ENCODE measurements around the gene TTC7B.

The TTC7B gene

DNA sequence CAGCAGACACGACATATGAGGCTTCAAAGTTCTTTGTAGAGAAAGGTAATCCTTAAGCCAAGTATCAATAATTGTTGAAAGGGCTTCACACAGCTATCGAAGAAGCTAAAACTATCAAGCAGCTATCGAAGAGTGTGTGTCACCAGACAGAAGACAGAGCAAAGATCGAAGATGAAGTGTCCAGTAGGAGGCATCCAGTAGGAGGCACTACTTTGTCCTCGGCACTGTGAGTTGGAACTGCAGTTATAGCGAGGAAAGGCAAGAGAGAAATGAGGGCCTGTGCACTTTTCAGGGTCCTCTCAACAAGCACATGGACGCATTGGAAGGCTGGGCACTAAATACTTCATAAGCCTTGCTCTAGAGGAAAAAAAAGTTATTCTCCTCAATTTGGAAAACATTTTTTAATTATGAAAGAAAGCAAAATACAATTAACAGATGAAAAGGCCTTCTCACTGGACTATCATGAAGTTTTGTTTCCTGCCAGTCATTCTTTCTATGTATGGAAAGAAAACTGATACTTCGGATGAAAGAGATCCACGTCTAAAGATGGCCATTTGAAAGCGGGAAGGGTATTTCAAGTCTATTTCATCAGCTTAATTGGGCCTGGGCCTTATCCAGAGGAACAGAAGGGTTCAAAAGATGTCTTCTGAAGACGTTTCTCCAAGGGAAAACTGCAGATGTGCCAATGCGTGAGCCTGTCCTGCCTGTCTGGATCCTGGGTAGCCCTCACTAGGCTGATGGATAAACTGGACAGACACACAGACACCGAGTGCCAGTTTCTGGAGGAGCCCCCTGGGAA is 244.9 kb downstream of the TTC7B start:
- DNase-seq = no peak

DNA sequence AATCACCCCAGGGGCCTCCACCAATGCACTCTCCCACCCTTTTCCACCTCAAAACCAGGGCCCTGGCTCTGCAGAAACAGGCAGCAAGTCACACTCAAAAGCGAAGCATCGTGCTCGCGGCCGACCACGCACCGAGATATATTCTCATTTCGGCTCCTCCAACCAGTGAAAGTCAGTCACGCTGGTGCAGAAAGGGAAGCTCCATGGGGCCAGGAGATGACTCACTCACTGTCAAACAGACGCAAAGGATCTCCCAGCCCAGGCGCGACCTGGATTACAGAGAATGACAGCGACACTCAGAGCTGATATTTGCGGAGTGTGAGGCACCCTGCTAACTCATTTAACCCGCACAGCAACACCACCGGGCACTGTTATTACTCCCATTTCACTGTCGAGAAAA is 245.8 kb downstream of the TTC7B start:
- DNase-seq = no peak

- no peak for DNase-seq
Observed at GRCh38 chr14:90569606-90570387, 246.4 kb downstream of the TTC7B start.

GRCh38 chr14:90569201-90569600 is 247.0 kb downstream of the TTC7B start:
- DNase-seq = no peak

- DNase-seq = no peak
Observed at GRCh38 chr14:90568405-90568804, 247.8 kb downstream of the TTC7B start.

GRCh38 chr14:90567991-90568390 is 248.2 kb downstream of the TTC7B start:
- no peak for DNase-seq

- DNase-seq = no peak
Observed at GRCh38 chr14:90567191-90567590, 249.0 kb downstream of the TTC7B start.

DNA sequence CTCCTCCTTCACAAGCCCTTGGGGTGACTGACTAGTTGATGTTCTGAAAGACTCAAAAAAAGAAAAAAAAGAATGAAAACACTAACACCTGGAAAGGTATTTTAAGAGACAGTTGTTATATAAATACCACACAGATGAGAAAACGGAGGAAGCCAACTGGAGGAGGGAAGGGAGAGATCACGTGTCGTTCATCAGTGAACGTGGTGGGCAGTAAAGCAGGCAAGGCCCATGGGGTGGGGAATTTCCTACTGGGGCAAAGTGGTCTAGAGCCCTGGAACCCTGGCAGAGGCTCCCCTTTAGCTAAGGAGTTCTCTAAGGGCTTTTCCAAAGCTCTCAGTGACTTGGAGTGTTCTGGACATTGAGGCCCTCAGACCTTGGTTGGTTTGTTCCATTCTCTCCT is 249.7 kb downstream of the TTC7B start:
- DNase-seq = no peak

- DNase-seq = no peak
Observed at GRCh38 chr14:90564496-90564895, 251.7 kb downstream of the TTC7B start.

GRCh38 chr14:90562652-90563051 is 253.6 kb downstream of the TTC7B start:
- DNase-seq = no peak

GRCh38 chr14:90561920-90562319 is 254.3 kb downstream of the TTC7B start:
- DNase-seq = no peak

- no peak for DNase-seq
Observed at GRCh38 chr14:90560991-90561390, 255.2 kb downstream of the TTC7B start.

DNA sequence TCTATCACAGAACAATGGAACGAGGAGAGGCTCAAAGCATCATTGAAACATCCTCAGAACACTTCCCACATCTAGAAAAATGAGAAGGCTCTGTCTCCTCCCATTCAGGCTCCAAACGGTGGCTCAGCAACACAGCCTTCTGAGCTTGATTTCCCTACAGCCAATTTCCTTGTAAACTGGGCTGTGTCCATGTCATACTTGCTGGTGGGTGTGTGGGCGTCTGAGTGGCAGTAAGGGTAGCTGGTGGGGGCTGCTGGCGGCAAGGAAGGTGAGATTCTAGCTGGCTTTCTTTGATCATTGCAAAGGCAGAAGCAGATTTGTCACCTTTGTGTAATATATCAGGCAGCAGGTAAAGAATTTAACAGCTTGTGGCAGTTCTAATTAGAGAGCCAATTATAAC is 255.7 kb downstream of the TTC7B start:
- no peak for DNase-seq

GRCh38 chr14:90559811-90560492 is 256.3 kb downstream of the TTC7B start:
- no peak for DNase-seq

DNA sequence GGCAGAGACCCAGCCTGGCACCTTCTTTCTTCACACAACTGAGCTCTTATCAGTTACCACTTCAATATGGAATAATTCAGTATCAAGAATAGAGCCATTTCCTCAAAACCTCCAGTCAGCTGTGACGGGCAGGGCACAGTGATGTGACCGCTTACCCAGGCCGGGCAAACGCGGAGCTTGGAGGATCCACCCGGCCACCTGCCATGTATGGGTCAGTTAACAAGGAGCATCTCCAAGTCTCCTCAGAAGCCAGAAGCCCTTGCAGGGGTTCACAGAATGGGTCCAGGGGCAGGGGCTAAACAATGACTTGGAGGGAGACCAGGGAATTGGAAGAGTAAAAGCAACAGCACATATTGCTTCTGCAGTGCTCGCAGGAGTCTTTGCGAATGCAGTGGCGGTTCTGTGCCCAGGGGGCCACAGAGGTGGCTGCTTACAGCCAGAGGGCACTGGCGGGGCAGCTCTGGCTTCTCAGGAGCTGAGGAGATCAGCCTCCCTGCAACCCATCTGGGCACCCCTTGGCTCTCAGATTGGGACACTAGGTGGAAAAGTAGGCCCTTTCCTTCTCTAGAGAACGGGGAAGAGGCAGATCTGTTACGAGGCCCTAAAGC is 257.1 kb downstream of the TTC7B start:
- DNase-seq = no peak

DNA sequence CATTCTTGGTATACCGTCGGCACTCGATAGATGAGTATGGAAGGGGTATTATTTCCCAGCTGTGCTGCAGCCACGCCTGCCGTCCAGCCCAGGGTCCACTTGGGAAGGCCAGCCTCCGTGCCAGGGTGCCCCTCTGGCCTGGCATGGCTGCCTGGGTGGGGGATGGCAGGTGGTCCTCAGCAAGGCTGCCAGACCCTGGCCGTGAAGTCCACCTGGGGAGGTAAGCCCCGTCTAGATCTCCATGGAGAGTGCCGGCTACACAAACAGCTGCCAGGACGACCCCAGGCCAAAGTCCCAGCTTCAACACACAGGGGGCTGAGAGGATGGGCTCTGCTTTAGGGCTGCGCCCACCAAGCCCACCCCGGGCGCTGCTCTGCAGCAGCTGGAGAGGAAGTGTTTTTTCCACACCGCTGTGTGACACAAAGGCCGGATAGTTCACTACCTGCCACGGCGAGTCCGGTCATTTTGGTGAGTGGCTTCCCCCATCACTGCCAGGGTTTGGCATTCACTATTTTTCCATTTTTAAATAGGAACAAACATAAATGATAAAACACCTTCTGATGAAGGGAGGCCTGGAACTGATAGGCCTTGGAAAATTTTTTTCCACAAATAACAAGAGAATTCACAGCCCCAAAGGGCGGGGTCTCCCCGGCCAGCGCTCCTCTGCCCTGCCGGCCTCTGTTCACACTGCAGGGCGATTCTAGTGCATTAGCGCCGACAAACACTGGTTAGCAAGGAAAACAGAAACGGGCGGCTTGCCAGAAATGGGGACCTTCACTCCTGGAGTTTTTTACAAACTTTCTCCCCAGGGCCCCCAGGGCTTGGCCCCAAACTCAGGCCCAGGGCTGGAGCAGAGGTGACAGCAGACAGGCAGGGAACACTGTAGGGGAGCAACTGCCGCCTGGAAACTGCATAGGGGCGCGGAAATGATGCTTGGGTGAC is 257.9 kb downstream of the TTC7B start:
- no peak for DNase-seq

GRCh38 chr14:90557516-90557915 is 258.7 kb downstream of the TTC7B start:
- DNase-seq = no peak

- DNase-seq = no peak
Observed at GRCh38 chr14:90556666-90557450, 259.4 kb downstream of the TTC7B start.

- no peak for DNase-seq
Observed at GRCh38 chr14:90556012-90556477, 260.2 kb downstream of the TTC7B start.

GRCh38 chr14:90555126-90556011 is 260.9 kb downstream of the TTC7B start:
- no peak for DNase-seq

All from SIG-M5 (cell line).